GM12878 (cell line): ENCODE data around the gene MRPS5. TPM values are rescaled to one million over a fixed set of nuclear protein-coding genes. Genes with fewer than 3 reads are reported as not detected.

Experiments
- ATAC-seq: fragments of 200-7000 bp; cut with Tn5 transposase; 3 replicates; pipeline ENCODE4 v1.9.1; 2020; ENCODE audit warnings: mild to moderate bottlenecking, moderate library complexity
- BruUV-seq: library from RNA; stranded (reverse); fragments of 400-500 nt; replicated peaks from 2 replicates; lab custom pipeline; 2021; lab: Mats Ljungman, UMichigan
- CTCF ChIA-PET: fragments of 300-600 bp; sonication (Branson Sonifier 250); formaldehyde crosslinking; extraction: SDS; loops from one replicate; lab custom pipeline; 2021; ENCODE audit warnings: inconsistent platforms; lab: Yijun Ruan, JAX
- POLR2A ChIA-PET: fragments of 350-600 bp; formaldehyde crosslinking; extraction: SDS; loops from one replicate; lab custom pipeline; 2021; ENCODE audit warnings: inconsistent platforms; lab: Charles Lee
- RAD21 ChIA-PET: fragments of 300-600 bp; sonication (Branson Sonifier 250); formaldehyde crosslinking; loops from one replicate; lab custom pipeline; 2023; ENCODE audit warnings: antibody characterized with exemption; ENCODE audit not compliant: unreplicated experiment; lab: Charles Lee
- SMC1A ChIA-PET: fragments of 300-600 bp; sonication (Branson Sonifier 250); formaldehyde crosslinking; loops from one replicate; lab custom pipeline; 2023; ENCODE audit not compliant: unreplicated experiment, uncharacterized antibody; lab: Charles Lee
- DNase-seq: peaks from one replicate; pipeline ENCODE4 v3.0.0-alpha.2; 2011; ENCODE audit warnings: low read depth, low spot score
- FAIRE-seq: peaks from 3 replicates; lab custom pipeline; 2011; peaks lifted over from hg19 to GRCh38; lab: Jason Lieb, UNC
- H2AFZ ChIP-seq: 2 replicates; pipeline ENCODE4 v1.6.0; 2011; ENCODE audit warnings: low read depth, low read length, control low read depth; ENCODE audit not compliant: control insufficient read depth
- H3K27ac ChIP-seq: 2 replicates; pipeline ENCODE4 v1.5.1; 2011; ENCODE audit warnings: control low read depth; ENCODE audit not compliant: control insufficient read depth, insufficient read depth
- H3K27me3 ChIP-seq, 2 experiments: replicated peaks in 1 of 2; 2 replicates each; pipeline versions ENCODE4 v1.6.0 to v1.6.1; 2011; ENCODE audit warnings: low read length in 1 of 2; ENCODE audit not compliant: control insufficient read depth in 2 of 2, insufficient read depth in 2 of 2
- H3K36me3 ChIP-seq, 2 experiments: 2 replicates each; pipeline ENCODE4 v1.5.1; 2011; ENCODE audit warnings: low read length in 1 of 2; ENCODE audit not compliant: control insufficient read depth in 2 of 2, insufficient read depth in 2 of 2
- H3K4me1 ChIP-seq: 2 replicates; pipeline ENCODE4 v1.6.1; 2011; ENCODE audit warnings: mild to moderate bottlenecking, low read length, moderate library complexity, mixed read lengths; ENCODE audit not compliant: control insufficient read depth, insufficient read depth
- H3K4me2 ChIP-seq: 2 replicates; pipeline ENCODE4 v1.6.0; 2011; ENCODE audit warnings: control low read depth; ENCODE audit not compliant: control insufficient read depth, insufficient read depth
- H3K4me3 ChIP-seq: fragments of 200-600 bp; sonication (generic); 2 replicates; pipeline ENCODE4 v1.5.1; 2016
- H3K79me2 ChIP-seq: 2 replicates; pipeline ENCODE4 v1.6.0; 2011; ENCODE audit warnings: low read length; ENCODE audit not compliant: control insufficient read depth, insufficient read depth
- H3K9ac ChIP-seq: 2 replicates; pipeline ENCODE4 v1.8.0; 2011; ENCODE audit warnings: low read length, control low read depth, mixed read lengths; ENCODE audit not compliant: control insufficient read depth, insufficient read depth
- H3K9me3 ChIP-seq: replicated peaks from 3 replicates; pipeline ENCODE4 v1.5.1; 2011; ENCODE audit warnings: mild to moderate bottlenecking, low read length; ENCODE audit not compliant: control insufficient read depth, insufficient read depth
- H4K20me1 ChIP-seq: 2 replicates; pipeline ENCODE4 v1.6.0; 2011; ENCODE audit not compliant: control insufficient read depth, insufficient read depth
- BACH1 ChIP-seq: fragments of 450-650 bp; IDR thresholded peaks from 2 replicates; pipeline ENCODE4 v1.6.1; 2017; ENCODE audit warnings: mild to moderate bottlenecking, borderline replicate concordance
- CHD4 ChIP-seq: fragments of 200-600 bp; sonication (generic); IDR thresholded peaks from 2 replicates; pipeline ENCODE4 v1.6.1; 2016; ENCODE audit warnings: mild to moderate bottlenecking
- CUX1 ChIP-seq: IDR thresholded peaks from 2 replicates; pipeline ENCODE4 v1.6.1; 2012; ENCODE audit warnings: improper control_type of control experiment, low read depth, low read length; ENCODE audit not compliant: insufficient replicate concordance
- KLF5 ChIP-seq: fragments of 450-650 bp; IDR thresholded peaks from 2 replicates; pipeline ENCODE4 v1.6.1; 2014; ENCODE audit warnings: mild to moderate bottlenecking; ENCODE audit not compliant: partially characterized antibody
- MLLT1 ChIP-seq: fragments of 450-650 bp; IDR thresholded peaks from 2 replicates; pipeline ENCODE4 v1.6.1; 2016; ENCODE audit warnings: mild to moderate bottlenecking
- PRDM15 ChIP-seq: fragments of 450-650 bp; formaldehyde crosslinking; IDR thresholded peaks from 2 replicates; pipeline ENCODE4 v1.4.0; 2020; ENCODE audit warnings: mild to moderate bottlenecking, moderate library complexity
- RFX5 ChIP-seq: IDR thresholded peaks from 2 replicates; pipeline ENCODE4 v1.6.1; 2011; ENCODE audit warnings: low read depth, low read length, improper control_type of control experiment
- SUPT20H ChIP-seq: IDR thresholded peaks from 2 replicates; pipeline ENCODE4 v1.6.1; 2011; ENCODE audit warnings: low read depth, mild to moderate bottlenecking, low read length, moderate library complexity, borderline replicate concordance; ENCODE audit not compliant: control insufficient read depth
- YY1 ChIP-seq: IDR thresholded peaks from 2 replicates; pipeline ENCODE4 v1.6.1; 2011; ENCODE audit warnings: low read depth, mild to moderate bottlenecking, low read length
- ZBED1 ChIP-seq: IDR thresholded peaks from 2 replicates; pipeline ENCODE4 v1.6.1; 2016; ENCODE audit warnings: borderline replicate concordance
- ZNF24 ChIP-seq: fragments of 450-650 bp; IDR thresholded peaks from 2 replicates; pipeline ENCODE4 v1.6.1; 2017; ENCODE audit warnings: antibody characterized with exemption, mild to moderate bottlenecking
- WGBS: methylation state at CpG from one replicate; pipeline ENCODE4 v1.1.6; 2016; ENCODE audit warnings: low lambda C conversion rate; ENCODE audit not compliant: insufficient replicate concordance, insufficient coverage; ENCODE audit errors: missing lambda C conversion rate; 5-methylcytosine and 5-hydroxymethylcytosine counted together
- in situ Hi-C: fragments of 300-500 bp; cut with MboI; formaldehyde crosslinking; loops from 9 replicates; pipeline ENCODE4 v1.14.3; 2018; ENCODE audit warnings: mixed read lengths
- intact Hi-C: fragments of 100-400 bp; cut with micrococcal nuclease; formaldehyde crosslinking; loops from one replicate; pipeline ENCODE4 v1.14.2; 2022; ENCODE audit not compliant: unreplicated experiment
- polyA plus RNA-seq, 11 experiments: library from polyadenylated mRNA; depleted of rRNA in 4 of 11; unstranded in 6 of 11; stranded (reverse) in 5 of 11; fragments of >200 nt; fragmentation: Nextera tagmentation in 4 of 11; fragmentation: Illumina TruSeq in 1 of 11; extraction: Ambion mirVana in 4 of 11; extraction: Trizol in 1 of 11; gene quantifications; 1 replicate in 1 of 11; 2 replicates in 10 of 11; pipeline versions ENCODE4 v1.2.1 to v1.2.3, GENCODE V29; 2011 to 2016; ENCODE audit warnings: inconsistent platforms in 2 of 11, missing spikeins in 2 of 11, low read depth in 1 of 11
- total RNA-seq, 4 experiments: library from RNA; depleted of rRNA in 3 of 4; stranded (reverse); fragments of >200 nt in 3 of 4; fragmentation: Illumina TruSeq in 1 of 4; extraction: Trizol in 1 of 4; gene quantifications; 2 replicates each; pipeline versions ENCODE4 v1.2.1 to v1.2.3, GENCODE V29; 2013 to 2021

The MRPS5 gene
- total and polyA plus RNA-seq, 10 of the 15 experiments (the other 5 are each of a cell fraction or from before 2014, with no cell fraction given) = 54.8 to 93.0 (median 76.3) TPM

GRCh38 chr2:95115418-95115817 is 6.2 kb downstream of the MRPS5 start:
- in situ Hi-C loops = loop anchor here (5.0 kb wide), 1 partner anchor 93 kb away; no protein-coding TSS in a partner anchor
- peaks cover 1% of the 10 kb centered on the region; the same call in 1 of the 2 replicates for H4K20me1 ChIP-seq
- H3K27ac ChIP-seq = no peak overlapping the region
- no peaks in the 10 kb centered on the region for H3K9me3 ChIP-seq
- WGBS = 27% methylated on average over 7 of the region's 7 CpGs
- intact Hi-C loops = loop anchor here (1.0 to 2.0 kb wide), 3 partner anchors 39 to 129 kb away; no protein-coding TSS in a partner anchor
- RAD21 ChIA-PET = interaction anchor here (0.6 to 3.8 kb wide), 7 partner anchors 36 to 242 kb away, joined by 3 to 37 read pairs (median 5); partner anchors contain the start of genes MAL and ZNF514
- CTCF ChIA-PET = interaction anchor here (0.7 to 11.8 kb wide), 23 partner anchors 9 to 342 kb away, joined by 3 to 111 read pairs (median 4); partner anchors contain the start of genes MAL and ZNF2
- H3K9ac ChIP-seq = no peak overlapping the region
- no peak overlapping the region for H2AFZ ChIP-seq
- peaks cover 15% of the 10 kb centered on the region for H3K4me1 ChIP-seq
- no peak overlapping the region for H3K4me2 ChIP-seq
- DNase-seq = peak; percentile 25
- no peaks in the 10 kb centered on the region for H3K27me3 ChIP-seq
- peak; percentile 95 for ATAC-seq
- peaks cover 28% of the 10 kb centered on the region for H3K79me2 ChIP-seq
- POLR2A ChIA-PET = no interaction called here
- no TSS peak for BruUV-seq
- SMC1A ChIA-PET = interaction anchor here (0.7 to 4.1 kb wide), 12 partner anchors 10 to 129 kb away, joined by 3 to 30 read pairs (median 5); partner anchors contain the start of gene MAL
- FAIRE-seq = peak; percentile 96
- H3K4me3 ChIP-seq = no peak overlapping the region
- peaks cover 0 to 7% of the 10 kb centered on the region in 2 experiments; a peak in 3 of 4 replicates for H3K36me3 ChIP-seq
- TF ChIP-seq CHD4 (no peak), MLLT1 (peak; percentile 77), CUX1 (no peak), KLF5 (no peak), PRDM15 (CRISPR knock-in tag) (no peak), SUPT20H (no peak), ZBED1 (no peak), YY1 (0 out of 2 replicates have a peak, but pooled peaks have one; percentile 35), RFX5 (no peak), ZNF24 (no peak), BACH1 (no peak)
